ENCODE data around the gene DYNC1I1. TPM values are rescaled to one million over a fixed set of nuclear protein-coding genes. Genes with fewer than 3 reads are reported as not detected.

Gene DYNC1I1
- total and polyA plus RNA-seq, 2 of the 4 experiments (the other 2 are of a cell fraction), result under 0.01 to 0.15 TPM

- DNase-seq, result no peak
- in situ Hi-C loops (cut with MboI; ENCODE audit: low sequenced_read_pairs) (no loop called here), dilution Hi-C loops (cut with HindIII; ENCODE audit: low sequenced_read_pairs, unreplicated experiment) (no loop called here)
These were observed 205.6 kb downstream of the DYNC1I1 start for GRCh38 chr7:95977994-95978393.

More at GRCh38 chr7:95977994-95978393, 205.6 kb downstream of the DYNC1I1 start:
- Histone ChIP-seq H3K4me2 (ENCODE audit: low read depth, low read length) (no peak overlapping the region), H4K8ac (ENCODE audit: low read depth in 2 of 2, low read length in 2 of 2) (no peak overlapping the region), H4K20me1 (ENCODE audit: insufficient read depth, low read length) (no peaks in the 10 kb centered on the region), H2BK120ac (ENCODE audit: low read depth, low read length) (no peak overlapping the region), H3K9ac (ENCODE audit: low read depth, low read length) (no peak overlapping the region), H3K4ac (ENCODE audit: low read depth, low read length) (no peak overlapping the region), H2AK9ac (replicated peaks; ENCODE audit: low read depth, low read length, poor library complexity) (no peak overlapping the region), H3K18ac (ENCODE audit: low read depth, low read length) (no peak overlapping the region), H3K9me1 (ENCODE audit: insufficient read depth, low read length) (no peaks in the 10 kb centered on the region), H3K4me3 (ENCODE audit: insufficient read depth, low read depth, low read length) (no peak overlapping the region), H2BK15ac (ENCODE audit: low read depth, low read length) (no peak overlapping the region), H2AFZ (replicated peaks; ENCODE audit: low read length, poor library complexity) (no peak overlapping the region), H2BK5ac (ENCODE audit: low read depth, low read length, poor library complexity, severe bottlenecking) (no peak overlapping the region), H3K56ac (ENCODE audit: extremely low read depth, insufficient read depth, low read length) (no peak overlapping the region), H4K5ac (ENCODE audit: low read depth, low read length) (no peak overlapping the region), H2BK20ac (ENCODE audit: low read depth, low read length) (no peak overlapping the region), H3K4me1 (ENCODE audit: control insufficient read depth, insufficient read depth, low read length) (no peaks in the 10 kb centered on the region), H3K23ac (ENCODE audit: low read depth, low read length) (no peak overlapping the region), H4K91ac (ENCODE audit: insufficient read depth, low read depth, low read length) (no peak overlapping the region), H3K9me3 (ENCODE audit: control insufficient read depth, insufficient read depth, low read length) (no peaks in the 10 kb centered on the region), H3K79me1 (ENCODE audit: low read depth in 1 of 2, low read length in 2 of 2) (no peaks in the 10 kb centered on the region), H3K27ac (ENCODE audit: insufficient read depth, low read length) (no peak overlapping the region), H2AK5ac (ENCODE audit: low read depth, low read length) (no peak overlapping the region), H3K14ac (replicated peaks; ENCODE audit: low read depth, low read length) (no peak overlapping the region), H3K36me3 (ENCODE audit: control insufficient read depth, insufficient read depth, low read length) (no peaks in the 10 kb centered on the region), H3K27me3 (ENCODE audit: control insufficient read depth, insufficient read depth, low read length) (no peaks in the 10 kb centered on the region)
- ATAC-seq (ENCODE audit: low read depth), result no peak
- intact Hi-C loops (cut with micrococcal nuclease), result no loop called here
- BruUV-seq (replicated peaks), result no TSS peak
- POLR2A ChIA-PET (ENCODE audit: unreplicated experiment), result no interaction called here
- TF ChIP-seq RAD21 (IDR thresholded peaks at IDR 0.05; ENCODE audit: low read length), result no peak
- TF ChIP-seq FOS (IDR thresholded peaks at IDR 0.05; ENCODE audit: low read depth, low read length), result no peak
- no peak for TF ChIP-seq MXI1 (IDR thresholded peaks at IDR 0.05; ENCODE audit: borderline replicate concordance, low read depth, low read length)
- no peak for TF ChIP-seq BHLHE40 (IDR thresholded peaks at IDR 0.05; ENCODE audit: low read depth, low read length)
- no peak for TF ChIP-seq CTCF (conservative IDR thresholded peaks at IDR 0.05; ENCODE audit: low read depth, low read length)
- TF ChIP-seq CHD1 (IDR thresholded peaks at IDR 0.05; ENCODE audit: low read depth, low read length), result no peak
- no peak for TF ChIP-seq MAFK (IDR thresholded peaks at IDR 0.05; ENCODE audit: low read depth, low read length)
- no peak for TF ChIP-seq RFX5 (IDR thresholded peaks at IDR 0.05; ENCODE audit: low read depth, low read length)
- no peak for TF ChIP-seq MAZ (IDR thresholded peaks at IDR 0.05; ENCODE audit: borderline replicate concordance, low read depth, low read length)
- TF ChIP-seq RCOR1 (IDR thresholded peaks at IDR 0.05; ENCODE audit: insufficient replicate concordance, low read length), result no peak
- no peak for TF ChIP-seq USF2 (IDR thresholded peaks at IDR 0.05; ENCODE audit: low read depth, low read length)
- no peak for TF ChIP-seq NFE2L2 (IDR thresholded peaks at IDR 0.05; ENCODE audit: low read depth, low read length)
- TF ChIP-seq CEBPB (IDR thresholded peaks at IDR 0.05; ENCODE audit: low read depth, low read length), result no peak
- TF ChIP-seq ELK1 (IDR thresholded peaks at IDR 0.05; ENCODE audit: borderline replicate concordance, low read depth, low read length), result no peak
- no peak for TF ChIP-seq POLR2A (IDR thresholded peaks at IDR 0.05; ENCODE audit: low read depth, low read length)
- no peak for TF ChIP-seq SMC3 (IDR thresholded peaks at IDR 0.05; ENCODE audit: low read depth, low read length)
- WGBS, 2 experiments (ENCODE audit: extremely low coverage in 2 of 2, insufficient read length in 1 of 2), result no CpG with 5 or more reads among the region's 1 CpG
- CTCF ChIA-PET, result no interaction called here
